ENCODE data around the gene LAMTOR4. TPM values are rescaled to one million over a fixed set of nuclear protein-coding genes. Genes with fewer than 3 reads are reported as not detected.
"Not testable (repeated sequence)": the region's sequence is repeated elsewhere in the genome, so short reads cannot be mapped to it uniquely, and the experiment has no call there.

Gene LAMTOR4
- total RNA-seq, 1 donor from 2014 or later = 106 TPM

DNA sequence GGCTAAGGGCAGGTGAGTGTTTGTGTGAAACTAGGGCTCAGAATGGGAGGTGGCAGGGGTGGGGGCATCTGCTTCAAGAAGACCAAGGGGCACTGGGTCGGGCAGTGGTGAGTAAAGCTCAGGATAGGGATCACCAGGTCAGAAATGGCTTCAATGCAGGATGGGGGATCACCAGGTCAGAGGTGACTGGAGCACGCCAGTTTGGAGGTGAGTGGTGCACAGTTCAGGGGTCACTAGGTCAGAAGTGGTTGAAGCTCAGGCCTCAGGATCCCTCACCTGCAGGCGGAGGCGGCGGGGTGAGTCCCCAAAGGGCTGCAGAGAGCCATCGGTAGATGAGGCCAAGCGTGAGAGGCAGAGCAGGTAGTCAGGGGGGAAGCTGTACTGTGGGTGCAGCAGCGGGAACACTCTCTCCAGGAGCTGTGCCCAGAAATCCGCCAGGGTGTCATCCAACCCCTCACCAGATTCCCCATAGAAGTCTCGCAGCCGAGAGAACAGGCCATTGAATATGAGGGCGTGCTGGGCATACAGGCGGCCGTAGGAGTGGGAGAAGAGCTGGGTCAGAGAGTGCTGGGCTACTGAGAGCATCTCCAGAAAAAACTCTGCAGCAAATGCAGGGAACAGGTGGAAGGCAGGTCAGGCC, 26.7 kb downstream of the LAMTOR4 start:
- Mint-ChIP-seq H3K4me3 (ENCODE audit: low read depth) (peak overlapping the region; percentile 73), H3K27ac (no peak overlapping the region)

DNA sequence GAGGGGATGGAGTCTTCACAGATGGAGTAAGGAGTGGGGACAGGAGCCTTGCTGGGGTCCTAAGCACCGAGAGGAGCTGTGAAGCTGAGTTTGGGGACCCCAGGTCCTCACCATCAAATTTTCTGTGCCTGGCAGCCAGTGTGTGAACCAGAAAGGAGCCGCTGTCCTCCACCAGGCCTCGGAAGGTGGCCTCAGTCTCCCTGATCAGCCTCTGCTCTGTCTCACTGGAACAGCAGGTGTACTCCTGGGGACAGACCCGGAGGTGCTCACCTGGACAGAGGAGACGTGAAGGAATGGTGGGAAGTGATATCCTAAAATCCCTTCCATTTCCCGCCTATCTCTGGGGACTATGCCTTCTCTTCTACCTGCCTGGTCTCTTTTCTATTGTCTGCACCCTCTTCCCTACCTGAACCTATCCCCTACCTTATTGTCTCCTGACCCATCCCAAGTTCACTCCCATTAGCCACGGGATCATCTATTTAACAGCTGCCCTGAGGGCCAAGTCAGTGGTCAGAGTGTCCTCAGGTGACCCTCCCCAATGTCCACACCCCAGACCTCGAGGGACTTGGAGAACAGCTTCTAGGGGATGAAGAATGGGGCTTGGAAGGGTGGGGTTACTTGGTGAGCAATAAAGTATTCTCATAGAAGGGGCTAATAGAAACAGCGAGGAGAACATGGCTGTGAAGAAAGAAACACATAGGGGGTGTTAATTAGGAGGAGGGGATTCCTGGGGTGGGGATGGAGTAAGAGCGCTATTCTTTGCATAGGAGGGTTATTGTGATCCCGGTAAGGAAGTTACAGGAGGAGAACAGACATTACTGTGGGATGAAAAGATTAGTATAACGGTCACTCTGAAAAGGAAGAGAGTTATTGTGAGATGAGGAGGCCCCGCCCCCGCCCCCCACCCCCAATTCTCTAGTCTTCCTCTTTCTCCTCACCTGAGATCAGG, 27.7 kb downstream of the LAMTOR4 start:
- peak overlapping the region; percentile 67 for H3K27ac Mint-ChIP-seq
- no peak for DNase-seq (ENCODE audit: low spot score, unreplicated experiment)
- peaks cover 12% of the 10 kb centered on the region for H3K36me3 Mint-ChIP-seq (ENCODE audit: insufficient read depth)
- H3K4me1 Mint-ChIP-seq (ENCODE audit: low read depth) = peaks cover 14% of the 10 kb centered on the region
- H3K9me3 Mint-ChIP-seq (ENCODE audit: low read depth) = no peaks in the 10 kb centered on the region
- H3K27me3 Mint-ChIP-seq = peaks cover 12% of the 10 kb centered on the region
- TF ChIP-seq, protein P1, sequence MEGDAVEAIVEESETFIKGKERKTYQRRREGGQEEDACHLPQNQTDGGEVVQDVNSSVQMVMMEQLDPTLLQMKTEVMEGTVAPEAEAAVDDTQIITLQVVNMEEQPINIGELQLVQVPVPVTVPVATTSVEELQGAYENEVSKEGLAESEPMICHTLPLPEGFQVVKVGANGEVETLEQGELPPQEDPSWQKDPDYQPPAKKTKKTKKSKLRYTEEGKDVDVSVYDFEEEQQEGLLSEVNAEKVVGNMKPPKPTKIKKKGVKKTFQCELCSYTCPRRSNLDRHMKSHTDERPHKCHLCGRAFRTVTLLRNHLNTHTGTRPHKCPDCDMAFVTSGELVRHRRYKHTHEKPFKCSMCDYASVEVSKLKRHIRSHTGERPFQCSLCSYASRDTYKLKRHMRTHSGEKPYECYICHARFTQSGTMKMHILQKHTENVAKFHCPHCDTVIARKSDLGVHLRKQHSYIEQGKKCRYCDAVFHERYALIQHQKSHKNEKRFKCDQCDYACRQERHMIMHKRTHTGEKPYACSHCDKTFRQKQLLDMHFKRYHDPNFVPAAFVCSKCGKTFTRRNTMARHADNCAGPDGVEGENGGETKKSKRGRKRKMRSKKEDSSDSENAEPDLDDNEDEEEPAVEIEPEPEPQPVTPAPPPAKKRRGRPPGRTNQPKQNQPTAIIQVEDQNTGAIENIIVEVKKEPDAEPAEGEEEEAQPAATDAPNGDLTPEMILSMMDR (IDR thresholded peaks at IDR 0.05; ENCODE audit: unreplicated experiment) = no peak
- H3K4me3 Mint-ChIP-seq (ENCODE audit: low read depth) = peak overlapping the region; percentile 91

More for the DNA sequence above, 26.7 kb downstream of the LAMTOR4 start:
- DNase-seq (ENCODE audit: low spot score, unreplicated experiment) = no peak
- peaks cover 16% of the 10 kb centered on the region for H3K4me1 Mint-ChIP-seq (ENCODE audit: low read depth)
- peaks cover 14% of the 10 kb centered on the region for H3K36me3 Mint-ChIP-seq (ENCODE audit: insufficient read depth)
- H3K27me3 Mint-ChIP-seq = peaks cover 8% of the 10 kb centered on the region
- TF ChIP-seq, protein P1 (IDR thresholded peaks at IDR 0.05; ENCODE audit: unreplicated experiment) = no peak
- H3K9me3 Mint-ChIP-seq (ENCODE audit: low read depth) = no peaks in the 10 kb centered on the region

DNA sequence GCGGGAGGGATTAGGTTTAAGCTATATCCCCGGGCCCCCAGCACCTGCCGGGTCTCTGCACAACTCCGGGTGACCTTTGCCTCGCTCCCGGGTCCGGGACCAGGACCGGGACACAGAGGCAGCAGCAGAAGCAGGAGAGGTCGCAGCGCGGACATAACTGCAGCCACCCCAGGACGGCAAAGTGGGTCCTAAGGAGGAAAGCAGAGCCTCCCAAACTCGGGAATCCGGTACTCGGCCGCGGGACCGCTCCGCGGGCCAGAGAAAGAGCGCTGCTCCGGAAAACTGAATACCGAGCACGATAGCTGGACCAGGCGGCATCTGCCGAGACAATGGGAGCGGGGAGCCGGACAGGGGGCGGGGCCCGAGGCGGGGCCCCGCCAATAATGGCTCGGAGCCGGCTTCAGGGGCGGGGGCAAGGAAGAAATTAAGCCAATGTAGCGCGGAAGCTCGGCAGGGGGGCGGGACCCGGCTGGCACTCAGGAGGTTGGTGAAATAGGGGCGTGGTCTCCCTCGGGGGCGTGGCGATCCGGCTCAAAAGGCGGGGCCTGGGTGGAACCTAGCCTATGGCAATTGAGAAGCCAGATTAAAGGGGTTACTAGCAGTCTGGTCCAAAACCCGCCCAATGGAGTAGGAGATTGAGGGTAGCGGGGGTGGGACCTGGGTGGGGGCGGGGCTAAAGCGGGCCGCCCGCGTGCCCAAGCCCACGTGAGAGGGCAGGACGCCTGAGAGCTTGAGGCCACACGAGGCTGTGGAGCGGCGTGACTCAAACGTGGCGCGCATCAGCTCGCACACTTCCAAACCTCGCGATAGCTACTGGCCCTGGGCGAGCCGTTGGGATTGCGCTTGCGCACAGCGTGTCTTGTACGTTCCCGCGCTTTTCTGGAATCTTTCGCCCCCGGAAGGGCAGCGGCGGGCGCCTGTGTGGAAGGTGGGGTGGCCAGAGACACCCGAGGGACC, 28.6 kb downstream of the LAMTOR4 start, which contains the start of the genes GPC2 and STAG3:
Gene GPC2, minus strand, starts transcription at position 337 of the 957 bp plus-strand sequence. Its CDS starts 182 bp downstream, at position 155.
Gene STAG3, plus strand, starts transcription at position 874 of the 957 bp plus-strand sequence. CDS start 2,639 bp downstream, outside the sequence.
- TF ChIP-seq, protein P1 (IDR thresholded peaks at IDR 0.05; ENCODE audit: unreplicated experiment) = no peak
- Mint-ChIP-seq H3K4me3 (ENCODE audit: low read depth) (peak within 1 kb of the TSS; percentile 91), H3K36me3 (ENCODE audit: insufficient read depth) (peaks cover 12% of the 10 kb centered on the region), H3K4me1 (ENCODE audit: low read depth) (peaks cover 12% of the 10 kb centered on the region), H3K27ac (peak within 1 kb of the TSS; percentile 67), H3K9me3 (ENCODE audit: low read depth) (no peaks in the 10 kb centered on the region), H3K27me3 (peaks cover 22% of the 10 kb centered on the region)
- peak; percentile 97 for DNase-seq (ENCODE audit: low spot score, unreplicated experiment)

DNA sequence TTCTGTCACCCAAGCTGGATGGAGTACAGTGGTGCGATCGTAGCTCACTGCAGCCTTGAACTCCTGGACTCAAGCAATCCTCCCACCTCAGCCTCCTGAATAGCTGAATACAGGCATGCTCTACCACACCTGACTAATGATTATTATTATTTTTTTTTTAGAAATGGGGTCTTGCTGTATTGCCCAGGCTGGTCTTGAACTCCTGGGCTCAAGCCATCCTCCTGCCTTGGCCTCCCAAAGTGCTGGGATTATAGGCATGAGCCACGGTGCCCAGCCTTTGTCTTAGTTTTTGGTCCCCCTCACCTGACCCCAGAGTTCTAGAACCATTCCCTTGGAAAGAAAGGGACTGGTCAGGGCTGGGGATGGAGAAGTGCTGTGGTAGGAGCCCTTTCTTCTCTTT, 31.4 kb downstream of the LAMTOR4 start:
- peaks cover 27% of the 10 kb centered on the region for H3K27me3 Mint-ChIP-seq
- not testable (repeated sequence) for DNase-seq (ENCODE audit: low spot score, unreplicated experiment); H3K4me3 Mint-ChIP-seq (ENCODE audit: low read depth); H3K9me3 Mint-ChIP-seq (ENCODE audit: low read depth); H3K36me3 Mint-ChIP-seq (ENCODE audit: insufficient read depth); H3K27ac Mint-ChIP-seq
- peaks cover 11% of the 10 kb centered on the region for H3K4me1 Mint-ChIP-seq (ENCODE audit: low read depth)

DNA sequence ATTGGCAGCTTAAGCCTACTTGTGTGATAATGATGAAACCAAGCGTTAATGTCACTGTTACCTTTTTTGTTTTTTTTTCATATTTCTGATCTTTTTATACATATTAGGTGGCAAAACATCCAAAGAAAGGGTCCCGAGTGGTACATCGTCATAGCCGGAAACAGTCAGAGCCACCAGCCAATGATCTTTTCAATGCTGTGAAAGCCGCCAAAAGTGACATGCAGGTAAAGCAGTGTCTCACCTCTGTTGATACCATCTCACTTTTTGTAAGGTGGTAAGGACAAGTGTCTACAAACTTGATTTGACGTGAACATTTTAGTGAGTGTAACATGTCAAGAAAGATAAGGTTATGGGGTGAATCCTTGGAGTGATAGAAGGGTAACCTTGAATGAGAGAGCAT, 33.9 kb downstream of the LAMTOR4 start:
- H3K4me1 Mint-ChIP-seq (ENCODE audit: low read depth); H3K4me3 Mint-ChIP-seq (ENCODE audit: low read depth); H3K9me3 Mint-ChIP-seq (ENCODE audit: low read depth); H3K27ac Mint-ChIP-seq; H3K36me3 Mint-ChIP-seq (ENCODE audit: insufficient read depth); DNase-seq (ENCODE audit: low spot score, unreplicated experiment): not testable (repeated sequence)
- peaks cover 27% of the 10 kb centered on the region for H3K27me3 Mint-ChIP-seq

DNA sequence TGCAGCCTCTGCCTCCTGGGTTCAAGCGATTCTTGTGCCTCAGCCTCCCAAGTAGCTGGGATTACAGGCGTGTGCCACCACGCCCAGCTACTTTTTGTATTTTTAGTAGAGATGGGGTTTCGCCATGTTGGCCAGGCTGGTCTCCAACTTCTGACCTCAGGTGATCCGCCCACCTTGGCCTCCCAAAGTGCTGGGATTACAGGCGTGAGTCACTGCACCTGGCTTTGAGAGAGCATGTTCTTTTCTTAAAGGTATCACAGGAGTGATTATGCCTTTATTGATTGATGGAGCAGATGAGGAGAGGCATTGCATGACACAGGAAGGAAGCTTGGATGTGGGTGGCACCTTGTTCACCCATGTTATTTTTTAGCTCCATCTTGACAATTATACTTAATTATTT, 34.4 kb downstream of the LAMTOR4 start:
- not testable (repeated sequence) for H3K4me1 Mint-ChIP-seq (ENCODE audit: low read depth); H3K27ac Mint-ChIP-seq; DNase-seq (ENCODE audit: low spot score, unreplicated experiment); H3K36me3 Mint-ChIP-seq (ENCODE audit: insufficient read depth); H3K9me3 Mint-ChIP-seq (ENCODE audit: low read depth); H3K4me3 Mint-ChIP-seq (ENCODE audit: low read depth)
- H3K27me3 Mint-ChIP-seq = peaks cover 27% of the 10 kb centered on the region
